Cardiac muscle cell (in vitro differentiated cells and primary cell): ENCODE measurements around the gene MAPRE3. TPM values are rescaled to one million over a fixed set of nuclear protein-coding genes. Genes with fewer than 3 reads are reported as not detected.

Experiments used
- DNase-seq, 2 donors: peaks; one replicate each; pipeline versions ENCODE4 v3.0.0 to v3.0.0-alpha.2; 2010 to 2017; ENCODE audit warnings: low read depth in 1 of 2, low spot score in 1 of 2
- H3K27ac ChIP-seq: fragments of 200-600 bp; sonication (generic); 2 replicates; pipeline ENCODE4 v1.5.1; 2016
- H3K27me3 ChIP-seq: fragments of 200-600 bp; sonication (generic); 2 replicates; pipeline ENCODE4 v1.6.0; 2016; ENCODE audit warnings: control low read depth
- H3K36me3 ChIP-seq: fragments of 200-600 bp; sonication (generic); 2 replicates; pipeline ENCODE4 v1.5.1; 2016; ENCODE audit warnings: control low read depth
- H3K4me1 ChIP-seq: fragments of 200-600 bp; sonication (generic); 2 replicates; pipeline ENCODE4 v1.8.1; 2017; ENCODE audit warnings: low read depth, mild to moderate bottlenecking, mixed run types
- H3K4me3 ChIP-seq: fragments of 200-600 bp; sonication (generic); 2 replicates; pipeline ENCODE4 v1.5.1; 2016; ENCODE audit warnings: mild to moderate bottlenecking
- H3K9me3 ChIP-seq: fragments of 200-600 bp; sonication (generic); 2 replicates; pipeline ENCODE4 v1.5.1; 2017; ENCODE audit warnings: low read depth, mild to moderate bottlenecking, control low read depth
- polyA plus RNA-seq: library from polyadenylated mRNA; unstranded; fragments of >200 nt; fragmentation: Nextera tagmentation; extraction: Ambion mirVana; gene quantifications from 2 replicates; pipeline ENCODE4 v1.2.1, GENCODE V29; 2016
- total RNA-seq: library from RNA; depleted of rRNA; stranded (reverse); fragments of >200 nt; gene quantifications from 2 replicates; pipeline ENCODE4 v1.2.3, GENCODE V29; 2016
- TF ChIP-seq, protein P1 (sequence below): IDR thresholded peaks from 2 replicates; pipeline ENCODE4 v1.5.1; 2012; ENCODE audit warnings: low read depth, mild to moderate bottlenecking, low read length

MAPRE3 gene
- total and polyA plus RNA-seq, 2 experiments from 2014 or later, result 143 to 212 TPM

DNA sequence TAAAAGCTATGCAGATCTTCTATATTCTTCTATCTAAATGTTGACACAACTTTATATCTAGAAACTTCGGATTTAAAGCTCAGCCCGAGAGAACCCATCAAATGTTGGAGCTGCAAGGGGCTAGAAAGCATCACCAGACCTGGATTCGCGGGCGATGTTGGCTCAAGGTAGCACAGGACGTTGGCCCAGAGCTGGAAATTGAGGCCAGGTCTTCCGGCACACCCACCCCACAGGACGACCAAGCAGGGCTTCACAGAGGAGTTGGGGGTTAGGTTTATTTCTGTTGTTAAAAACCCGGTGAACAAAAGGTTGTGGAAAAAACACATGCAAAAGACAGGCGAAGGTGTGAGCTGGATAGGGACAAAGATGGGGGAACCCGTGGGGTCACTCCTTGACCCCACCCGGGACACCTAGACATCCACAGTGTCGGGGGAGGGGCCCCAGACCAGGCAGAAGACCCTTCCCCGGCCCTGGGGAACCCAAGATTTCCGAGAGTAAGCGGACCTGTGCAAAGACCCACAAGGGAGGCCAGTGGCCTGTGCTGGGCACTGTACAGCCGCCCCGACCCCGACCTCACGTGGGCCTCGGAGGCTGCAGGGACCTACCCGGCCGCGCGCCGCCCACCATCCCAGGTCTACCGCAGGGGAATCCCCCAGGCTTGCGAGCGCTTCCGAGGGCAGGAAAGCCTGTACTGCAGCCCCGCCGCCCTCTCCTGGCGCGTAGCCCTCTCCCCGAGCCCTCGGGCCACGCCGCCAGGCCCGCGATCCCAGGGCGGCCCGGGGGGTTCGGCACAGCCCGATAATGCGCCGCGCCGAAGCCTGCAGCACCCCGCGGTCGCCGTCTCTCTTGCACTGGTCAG is 79.2 kb downstream of the MAPRE3 start:
- no peak for DNase-seq
- peaks cover 9% of the 10 kb centered on the region for H3K4me1 ChIP-seq
- no peaks in the 10 kb centered on the region for H3K9me3 ChIP-seq
- peaks cover 13% of the 10 kb centered on the region for H3K36me3 ChIP-seq
- peak overlapping the region; percentile 96 for H3K27ac ChIP-seq
- TF ChIP-seq, protein P1, sequence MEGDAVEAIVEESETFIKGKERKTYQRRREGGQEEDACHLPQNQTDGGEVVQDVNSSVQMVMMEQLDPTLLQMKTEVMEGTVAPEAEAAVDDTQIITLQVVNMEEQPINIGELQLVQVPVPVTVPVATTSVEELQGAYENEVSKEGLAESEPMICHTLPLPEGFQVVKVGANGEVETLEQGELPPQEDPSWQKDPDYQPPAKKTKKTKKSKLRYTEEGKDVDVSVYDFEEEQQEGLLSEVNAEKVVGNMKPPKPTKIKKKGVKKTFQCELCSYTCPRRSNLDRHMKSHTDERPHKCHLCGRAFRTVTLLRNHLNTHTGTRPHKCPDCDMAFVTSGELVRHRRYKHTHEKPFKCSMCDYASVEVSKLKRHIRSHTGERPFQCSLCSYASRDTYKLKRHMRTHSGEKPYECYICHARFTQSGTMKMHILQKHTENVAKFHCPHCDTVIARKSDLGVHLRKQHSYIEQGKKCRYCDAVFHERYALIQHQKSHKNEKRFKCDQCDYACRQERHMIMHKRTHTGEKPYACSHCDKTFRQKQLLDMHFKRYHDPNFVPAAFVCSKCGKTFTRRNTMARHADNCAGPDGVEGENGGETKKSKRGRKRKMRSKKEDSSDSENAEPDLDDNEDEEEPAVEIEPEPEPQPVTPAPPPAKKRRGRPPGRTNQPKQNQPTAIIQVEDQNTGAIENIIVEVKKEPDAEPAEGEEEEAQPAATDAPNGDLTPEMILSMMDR, result no peak
- H3K4me3 ChIP-seq, result peak overlapping the region; percentile 97
- H3K27me3 ChIP-seq, result no peaks in the 10 kb centered on the region

DNA sequence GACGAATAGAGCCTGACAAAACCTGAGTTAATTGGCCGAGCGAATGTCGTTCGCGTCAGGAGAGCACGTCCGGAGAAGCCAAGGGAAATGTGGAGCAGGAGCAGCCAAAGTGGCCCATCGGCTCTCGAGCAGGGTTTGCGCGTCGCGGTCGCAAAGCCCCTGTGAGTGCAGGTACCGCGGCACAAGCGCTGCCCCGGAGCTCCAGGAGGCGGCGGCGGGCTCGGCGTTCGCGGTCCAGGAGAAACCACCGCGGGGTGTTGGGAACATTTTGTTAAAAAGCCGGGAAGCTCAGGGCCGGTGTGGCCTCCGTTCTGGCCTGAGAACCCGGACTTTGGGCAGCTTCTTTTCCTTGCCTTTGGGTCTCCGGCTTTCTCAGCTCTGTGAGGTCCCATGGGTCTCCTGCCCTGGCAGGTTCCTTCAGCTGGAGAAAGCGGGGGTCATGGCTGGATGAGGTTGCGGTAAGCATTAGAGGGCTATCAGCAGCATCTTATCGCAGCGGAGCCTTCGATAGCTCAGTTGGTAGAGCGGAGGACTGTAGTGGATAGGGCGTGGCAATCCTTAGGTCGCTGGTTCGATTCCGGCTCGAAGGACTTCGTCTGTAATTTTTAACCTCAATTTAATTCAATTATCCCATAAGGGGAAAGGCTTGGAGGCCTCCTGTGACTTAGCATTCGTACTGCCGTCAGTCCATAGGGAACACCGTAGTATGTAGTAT is 80.0 kb downstream of the MAPRE3 start:
- DNase-seq, result peak; percentile 90 to 92
- Histone ChIP-seq H3K4me1 (peaks cover 9% of the 10 kb centered on the region), H3K27ac (peak overlapping the region; percentile 96), H3K9me3 (no peaks in the 10 kb centered on the region), H3K36me3 (peaks cover 21% of the 10 kb centered on the region), H3K27me3 (no peaks in the 10 kb centered on the region), H3K4me3 (peak overlapping the region; percentile 97)
- TF ChIP-seq, protein P1, result peak; percentile 39

DNA sequence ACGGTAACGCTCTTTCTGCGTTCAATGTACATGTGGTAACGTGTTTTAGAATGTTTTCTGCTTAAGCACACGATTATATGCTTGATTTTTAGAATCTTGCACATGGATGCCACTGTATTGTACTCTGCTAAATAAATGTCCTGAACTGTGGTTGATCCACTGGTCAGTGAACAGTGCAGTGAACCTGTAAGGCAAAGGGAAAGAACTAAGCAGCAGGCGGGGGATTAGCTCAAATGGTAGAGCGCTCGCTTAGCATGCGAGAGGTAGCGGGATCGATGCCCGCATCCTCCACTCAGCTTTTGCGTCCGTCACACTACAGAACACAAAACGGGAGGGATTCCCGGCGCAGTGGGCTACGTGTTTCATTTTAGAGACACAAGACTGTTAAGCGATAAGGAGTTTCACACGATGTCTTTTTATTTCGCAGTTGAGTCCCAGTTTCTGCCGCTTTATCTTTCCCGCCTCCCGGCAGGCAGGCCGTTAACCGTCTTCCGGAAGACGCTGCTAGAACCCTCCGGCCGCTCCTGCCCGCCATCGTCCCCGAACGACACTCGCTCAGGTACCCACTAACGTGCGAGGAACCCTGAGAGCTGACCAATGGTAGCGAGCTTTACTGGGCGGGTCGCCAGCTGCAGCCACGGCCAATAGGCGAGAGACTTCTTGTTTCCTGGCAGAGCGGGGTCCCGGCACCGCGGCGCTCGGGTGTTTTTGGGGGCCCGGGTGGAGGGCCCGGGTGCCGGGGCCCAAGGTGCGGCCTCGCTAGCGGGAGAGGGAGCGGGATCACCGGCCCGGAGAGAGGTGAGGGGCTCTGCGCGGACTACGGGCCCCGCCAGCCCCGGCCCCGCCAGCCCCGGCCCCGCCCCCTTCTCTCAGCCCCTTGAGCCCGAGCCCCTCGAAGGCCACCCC is 80.8 kb downstream of the MAPRE3 start, which contains the start of gene AGBL5:
Gene AGBL5 (plus strand): TSS at position 673 of the 906 bp plus-strand sequence. CDS start 1,291 bp downstream, outside the sequence.
- peak; percentile 93 to 94 for DNase-seq
- Histone ChIP-seq H3K4me1 (peaks cover 9% of the 10 kb centered on the region), H3K27ac (peak within 1 kb of the TSS; percentile 96), H3K36me3 (peaks cover 27% of the 10 kb centered on the region), H3K27me3 (no peaks in the 10 kb centered on the region), H3K9me3 (no peaks in the 10 kb centered on the region), H3K4me3 (peak within 1 kb of the TSS; percentile 97)
- TF ChIP-seq, protein P1, result no peak

DNA sequence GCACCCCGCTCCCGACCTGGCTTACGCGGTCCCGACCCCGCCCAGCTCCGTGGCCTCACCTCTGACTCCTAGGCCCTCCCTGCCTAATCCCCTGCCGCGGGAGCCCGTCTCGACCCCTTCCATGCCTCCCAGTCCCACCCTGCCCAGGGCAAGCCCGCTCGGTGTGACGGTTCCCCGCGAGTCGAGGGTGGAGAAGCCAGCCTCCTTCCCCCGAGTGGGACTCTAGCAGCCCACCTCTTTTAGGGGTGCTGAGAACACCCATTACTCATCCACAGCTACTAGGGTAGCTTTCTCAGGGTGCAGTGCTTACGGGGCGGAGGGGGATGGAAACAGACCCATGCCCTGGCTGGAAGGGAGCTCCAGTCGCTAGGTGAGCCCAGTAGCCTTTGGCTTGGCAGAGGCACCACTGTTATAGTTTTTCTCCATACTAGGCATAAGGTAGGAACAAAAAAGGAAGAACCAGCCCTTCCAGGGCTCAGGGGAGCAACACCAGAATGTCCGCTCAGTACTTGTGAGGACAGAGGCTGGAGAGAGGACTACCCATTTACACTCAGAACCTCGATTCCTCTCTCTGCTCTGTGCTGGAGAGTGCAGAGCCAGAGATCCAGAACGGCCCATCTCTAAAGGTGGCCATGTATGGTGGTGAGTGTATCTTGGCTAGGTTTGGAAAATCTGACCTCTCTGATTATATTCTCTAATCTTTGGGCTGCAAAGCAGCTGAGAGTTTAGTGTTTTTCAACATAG is 81.6 kb downstream of the MAPRE3 start:
- H3K27ac ChIP-seq, result peak overlapping the region; percentile 96
- peaks cover 9% of the 10 kb centered on the region for H3K4me1 ChIP-seq
- TF ChIP-seq, protein P1, result no peak
- peak overlapping the region; percentile 97 for H3K4me3 ChIP-seq
- peaks cover 33% of the 10 kb centered on the region for H3K36me3 ChIP-seq
- peak in 1 of 2 donors; percentile 28 for DNase-seq
- no peaks in the 10 kb centered on the region for H3K9me3 ChIP-seq
- H3K27me3 ChIP-seq, result no peaks in the 10 kb centered on the region
